K562 (cell line): ENCODE data around the gene SRC. TPM values are rescaled to one million over a fixed set of nuclear protein-coding genes. Genes with fewer than 3 reads are reported as not detected.

Experiments
- ATAC-seq: fragments of 200-7000 bp; cut with Tn5 transposase; 3 replicates; pipeline ENCODE4 v1.9.1; 2020; ENCODE audit warnings: moderate library complexity
- BruUV-seq: library from RNA; stranded (reverse); fragments of 400-500 nt; replicated peaks from 2 replicates; lab custom pipeline; 2021; lab: Mats Ljungman, UMichigan
- CTCF ChIA-PET: fragments of 300-600 bp; formaldehyde crosslinking; extraction: SDS; loops from one replicate; lab custom pipeline; 2021; ENCODE audit warnings: low intra/inter-chr PET ratio; lab: Yijun Ruan, JAX
- POLR2A ChIA-PET: fragments of 300-600, 350-650 bp; sonication (Branson Sonifier 250); formaldehyde crosslinking; extraction: SDS; loops from one replicate; lab custom pipeline; 2021; ENCODE audit warnings: antibody characterized with exemption, inconsistent platforms; lab: Yijun Ruan, JAX
- DNase-seq, 4 experiments: peaks; one replicate each; pipeline versions ENCODE4 v3.0.0 to v3.0.0-alpha.2; 2011 to 2018; ENCODE audit warnings: low spot score in 3 of 4, mixed read lengths in 3 of 4; ENCODE audit errors: extremely low read depth in 1 of 4
- FAIRE-seq: peaks from 2 replicates; lab custom pipeline; 2011; peaks lifted over from hg19 to GRCh38; lab: Jason Lieb, UNC
- H2AFZ ChIP-seq: 2 replicates; pipeline ENCODE4 v1.6.0; 2011; ENCODE audit warnings: low read depth, low read length, control low read depth, inconsistent platforms
- H3K27ac ChIP-seq: fragments of 200-600 bp; 3 replicates; pipeline ENCODE4 v1.8.0; 2011; ENCODE audit warnings: low read depth, mild to moderate bottlenecking, control low read depth, inconsistent platforms, low read length, moderate library complexity, mixed read lengths; ENCODE audit errors: extremely low read depth
- H3K27me3 ChIP-seq, 2 experiments: fragments of 300-600 bp in 1 of 2; 2 replicates in 1 of 2; 3 replicates in 1 of 2; pipeline versions ENCODE4 v1.6.0 to v1.8.0; 2011; ENCODE audit warnings: inconsistent platforms in 2 of 2, low read length in 2 of 2, mild to moderate bottlenecking in 1 of 2, mixed read lengths in 1 of 2, moderate library complexity in 1 of 2; ENCODE audit not compliant: control insufficient read depth in 2 of 2, insufficient read depth in 2 of 2
- H3K36me3 ChIP-seq: fragments of 300-600 bp; 3 replicates; pipeline ENCODE4 v1.8.0; 2011; ENCODE audit warnings: mild to moderate bottlenecking, low read length, inconsistent platforms; ENCODE audit not compliant: control insufficient read depth, insufficient read depth
- H3K4me1 ChIP-seq, 2 experiments: fragments of 200-600 bp in 1 of 2; replicated peaks in 1 of 2; 2 replicates in 1 of 2; 3 replicates in 1 of 2; pipeline versions ENCODE4 v1.5.1 to v1.8.0; 2011; ENCODE audit warnings: inconsistent platforms in 2 of 2, low read length in 2 of 2, mild to moderate bottlenecking in 1 of 2, mixed read lengths in 1 of 2, moderate library complexity in 1 of 2; ENCODE audit not compliant: control insufficient read depth in 2 of 2, insufficient read depth in 2 of 2
- H3K4me2 ChIP-seq: 2 replicates; pipeline ENCODE4 v1.6.1; 2011; ENCODE audit warnings: low read length, control low read depth, inconsistent platforms, mixed read lengths; ENCODE audit not compliant: insufficient read depth
- H3K4me3 ChIP-seq: fragments of 200-600 bp; sonication (generic), shearing (Covaris generic); 2 replicates; pipeline ENCODE4 v1.5.1; 2016; ENCODE audit warnings: control low read depth, inconsistent platforms
- H3K79me2 ChIP-seq: fragments of 200-600 bp; 3 replicates; pipeline ENCODE4 v1.8.0; 2011; ENCODE audit warnings: low read length, inconsistent platforms; ENCODE audit not compliant: control insufficient read depth, insufficient read depth
- H3K9ac ChIP-seq, 2 experiments: 2 replicates each; pipeline versions ENCODE4 v1.6.0 to v1.6.1; 2011; ENCODE audit warnings: low read depth in 2 of 2, low read length in 2 of 2, control low read depth in 1 of 2, inconsistent platforms in 1 of 2, mild to moderate bottlenecking in 1 of 2, mixed read lengths in 1 of 2; ENCODE audit not compliant: insufficient read depth in 1 of 2
- H3K9me1 ChIP-seq: one replicate; pipeline ENCODE4 v1.6.0; 2011; ENCODE audit warnings: inconsistent platforms, mild to moderate bottlenecking, low read length, moderate library complexity; ENCODE audit not compliant: control insufficient read depth, insufficient read depth
- H3K9me3 ChIP-seq: replicated peaks from 2 replicates; pipeline ENCODE4 v1.5.1; 2011; ENCODE audit warnings: low read depth, low read length, inconsistent platforms; ENCODE audit not compliant: control insufficient read depth, insufficient read depth
- H4K20me1 ChIP-seq: replicated peaks from 2 replicates; pipeline ENCODE4 v1.6.1; 2011; ENCODE audit warnings: low read length, inconsistent platforms, mixed read lengths; ENCODE audit not compliant: control insufficient read depth, insufficient read depth
- BDP1 ChIP-seq: IDR thresholded peaks from 3 replicates; pipeline ENCODE4 v1.6.1; 2011; ENCODE audit not compliant: insufficient read length, insufficient read depth
- DPF2 ChIP-seq: fragments of 450-650 bp; IDR thresholded peaks from 2 replicates; pipeline ENCODE4 v1.6.1; 2016
- EZH2 ChIP-seq: IDR thresholded peaks from 2 replicates; pipeline ENCODE4 v1.6.1; 2012; ENCODE audit warnings: low read depth, mild to moderate bottlenecking, inconsistent platforms, low read length, borderline replicate concordance
- MAFG ChIP-seq: fragments of 450-650 bp; conservative IDR thresholded peaks from 2 replicates; pipeline ENCODE4 v1.6.1; 2016; ENCODE audit warnings: missing genetic modification characterization, missing compliant biosample characterization
- RUNX1 ChIP-seq: sonication (generic); IDR thresholded peaks from 2 replicates; pipeline ENCODE4 v1.6.1; 2016; ENCODE audit warnings: antibody characterized with exemption, low read depth
- ZNF830 ChIP-seq: fragments of 250-450 bp; sonication (Bioruptor Pico); IDR thresholded peaks from 2 replicates; pipeline ENCODE4 v1.5.0; 2021; ENCODE audit warnings: mild to moderate bottlenecking
- WGBS: fragments of 100-300 bp; shearing (Covaris generic); methylation state at CpG from one replicate; pipeline ENCODE4 v1.1.6; 2016; ENCODE audit warnings: low coverage, mixed read lengths; ENCODE audit not compliant: insufficient coverage; ENCODE audit errors: missing lambda C conversion rate; 5-methylcytosine and 5-hydroxymethylcytosine counted together
- in situ Hi-C: fragments of 300-500 bp; cut with MboI; formaldehyde crosslinking; loops from 4 replicates; pipeline ENCODE4 v1.15.0; 2018; ENCODE audit warnings: inconsistent platforms, mixed read lengths
- intact Hi-C: fragments of 100-400 bp; cut with micrococcal nuclease; formaldehyde crosslinking; loops from 2 replicates; pipeline ENCODE4 v1.14.2; 2022
- polyA plus RNA-seq, 8 experiments: library from polyadenylated mRNA; depleted of rRNA in 4 of 8; stranded (reverse) in 5 of 8; unstranded in 3 of 8; fragments of >200 nt; fragmentation: Nextera tagmentation in 2 of 8; fragmentation: Illumina TruSeq in 1 of 8; extraction: Ambion mirVana in 2 of 8; extraction: Trizol in 1 of 8; gene quantifications; 2 replicates each; pipeline versions ENCODE4 v1.2.1 to v1.2.3, GENCODE V29; 2011 to 2014; ENCODE audit warnings: inconsistent platforms in 1 of 8, missing spikeins in 1 of 8
- total RNA-seq, 7 experiments: library from RNA; depleted of rRNA in 6 of 7; stranded (reverse); fragments of >200 nt in 6 of 7; fragmentation: Illumina TruSeq in 2 of 7; extraction: Trizol in 2 of 7; gene quantifications; 2 replicates each; pipeline versions ENCODE4 v1.2.1 to v1.2.3, GENCODE V29; 2011 to 2021; ENCODE audit warnings: low replicate concordance in 1 of 7
- TF ChIP-seq, protein P1 (sequence below): fragments of 250-450 bp; sonication (Bioruptor Pico); IDR thresholded peaks from 2 replicates; pipeline ENCODE4 v1.5.0; 2021
- TF ChIP-seq, protein P2 (sequence below): fragments of 250-450 bp; sonication (Bioruptor Pico); IDR thresholded peaks from 2 replicates; pipeline ENCODE4 v1.9.0; 2021; ENCODE audit warnings: mild to moderate bottlenecking, inconsistent platforms
- TF ChIP-seq, protein P3 (sequence below): fragments of 450-650 bp; IDR thresholded peaks from 2 replicates; pipeline ENCODE4 v1.6.1; 2016; ENCODE audit warnings: missing biosample characterization, missing genetic modification characterization

Gene SRC
- total and polyA plus RNA-seq, 9 of the 15 experiments (the other 6 are each of a cell fraction or from before 2014, with no cell fraction given): 0.06 to 8.5 (median 3.1) TPM

DNA sequence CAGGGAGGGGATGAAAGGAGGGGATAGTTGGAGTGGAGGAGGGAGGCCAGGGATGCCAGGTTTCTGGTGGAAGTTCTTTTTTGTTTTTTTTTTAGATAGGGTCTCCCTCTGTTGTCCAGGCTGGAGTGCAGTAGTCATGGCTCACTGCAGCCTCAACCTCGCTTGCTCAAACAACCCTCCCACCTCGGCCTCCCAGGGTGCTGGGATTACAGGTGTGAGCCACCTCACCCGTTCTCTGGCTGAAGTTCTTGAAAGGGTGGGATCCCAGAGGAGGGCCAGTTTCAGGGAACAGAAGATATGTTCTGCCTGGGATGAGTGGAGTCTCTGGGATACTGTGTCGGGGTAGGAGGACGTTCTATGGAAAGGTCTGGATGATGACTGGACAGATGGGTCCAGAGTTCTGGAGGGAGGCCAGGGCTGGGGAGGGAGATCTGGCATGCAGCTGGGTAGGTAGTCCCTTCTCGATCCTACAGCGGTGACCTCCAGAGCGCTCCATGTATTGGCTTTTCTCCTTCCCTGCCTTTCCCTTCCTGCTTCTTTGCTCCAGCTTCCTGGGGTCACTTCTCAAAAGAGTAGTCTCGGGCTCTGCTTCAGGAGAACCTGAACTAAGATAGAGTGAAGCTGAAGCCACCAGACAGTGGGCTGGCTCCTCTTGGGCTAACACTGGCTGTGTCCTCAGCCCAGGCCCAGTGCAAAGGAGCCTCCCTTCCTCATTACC is 12.7 kb upstream of the SRC start:
- intact Hi-C loops: loop anchor here (5.0 kb wide), 1 partner anchor 46 kb away; the partner anchor contains the start of gene MANBAL
- in situ Hi-C loops: no loop called here
- Histone ChIP-seq H3K27me3 (no peaks in the 10 kb centered on the region), H2AFZ (no peak overlapping the region), H3K4me3 (no peak overlapping the region), H3K4me1 (peaks cover 22 to 24% of the 10 kb centered on the region in 2 experiments), H3K9me3 (no peaks in the 10 kb centered on the region), H3K9me1 (no peaks in the 10 kb centered on the region), H3K79me2 (no peaks in the 10 kb centered on the region), H3K9ac (0 out of 4 replicates have a peak overlapping the region, but pooled peaks of 1 of the 2 experiments have one; percentile 31), H3K4me2 (no peak overlapping the region), H4K20me1 (no peaks in the 10 kb centered on the region), H3K27ac (no peak overlapping the region), H3K36me3 (no peaks in the 10 kb centered on the region)
- no peak for TF ChIP-seq RUNX1
- TF ChIP-seq, protein P1, sequence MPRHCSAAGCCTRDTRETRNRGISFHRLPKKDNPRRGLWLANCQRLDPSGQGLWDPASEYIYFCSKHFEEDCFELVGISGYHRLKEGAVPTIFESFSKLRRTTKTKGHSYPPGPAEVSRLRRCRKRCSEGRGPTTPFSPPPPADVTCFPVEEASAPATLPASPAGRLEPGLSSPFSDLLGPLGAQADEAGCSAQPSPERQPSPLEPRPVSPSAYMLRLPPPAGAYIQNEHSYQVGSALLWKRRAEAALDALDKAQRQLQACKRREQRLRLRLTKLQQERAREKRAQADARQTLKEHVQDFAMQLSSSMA: no peak
- no peak for TF ChIP-seq MAFG (tag)
- TF ChIP-seq, protein P2, sequence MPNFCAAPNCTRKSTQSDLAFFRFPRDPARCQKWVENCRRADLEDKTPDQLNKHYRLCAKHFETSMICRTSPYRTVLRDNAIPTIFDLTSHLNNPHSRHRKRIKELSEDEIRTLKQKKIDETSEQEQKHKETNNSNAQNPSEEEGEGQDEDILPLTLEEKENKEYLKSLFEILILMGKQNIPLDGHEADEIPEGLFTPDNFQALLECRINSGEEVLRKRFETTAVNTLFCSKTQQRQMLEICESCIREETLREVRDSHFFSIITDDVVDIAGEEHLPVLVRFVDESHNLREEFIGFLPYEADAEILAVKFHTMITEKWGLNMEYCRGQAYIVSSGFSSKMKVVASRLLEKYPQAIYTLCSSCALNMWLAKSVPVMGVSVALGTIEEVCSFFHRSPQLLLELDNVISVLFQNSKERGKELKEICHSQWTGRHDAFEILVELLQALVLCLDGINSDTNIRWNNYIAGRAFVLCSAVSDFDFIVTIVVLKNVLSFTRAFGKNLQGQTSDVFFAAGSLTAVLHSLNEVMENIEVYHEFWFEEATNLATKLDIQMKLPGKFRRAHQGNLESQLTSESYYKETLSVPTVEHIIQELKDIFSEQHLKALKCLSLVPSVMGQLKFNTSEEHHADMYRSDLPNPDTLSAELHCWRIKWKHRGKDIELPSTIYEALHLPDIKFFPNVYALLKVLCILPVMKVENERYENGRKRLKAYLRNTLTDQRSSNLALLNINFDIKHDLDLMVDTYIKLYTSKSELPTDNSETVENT (CRISPR knock-in tag): no peak
- no peak for TF ChIP-seq EZH2
- TF ChIP-seq, protein P3, sequence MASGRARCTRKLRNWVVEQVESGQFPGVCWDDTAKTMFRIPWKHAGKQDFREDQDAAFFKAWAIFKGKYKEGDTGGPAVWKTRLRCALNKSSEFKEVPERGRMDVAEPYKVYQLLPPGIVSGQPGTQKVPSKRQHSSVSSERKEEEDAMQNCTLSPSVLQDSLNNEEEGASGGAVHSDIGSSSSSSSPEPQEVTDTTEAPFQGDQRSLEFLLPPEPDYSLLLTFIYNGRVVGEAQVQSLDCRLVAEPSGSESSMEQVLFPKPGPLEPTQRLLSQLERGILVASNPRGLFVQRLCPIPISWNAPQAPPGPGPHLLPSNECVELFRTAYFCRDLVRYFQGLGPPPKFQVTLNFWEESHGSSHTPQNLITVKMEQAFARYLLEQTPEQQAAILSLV (tag): no peak
- TF ChIP-seq BDP1: no peak
- no peak for TF ChIP-seq ZNF830 (CRISPR knock-in tag)
- no peak for TF ChIP-seq DPF2
- DNase-seq (no peak), ATAC-seq (no peak), FAIRE-seq (no peak)
- POLR2A ChIA-PET: interaction anchor here (1.6 kb wide), 1 partner anchor 11 kb away, joined by 5 read pairs; no protein-coding TSS in a partner anchor
- CTCF ChIA-PET: no interaction called here
- no TSS peak for BruUV-seq
- WGBS: 65% methylated on average over 9 of the region's 9 CpGs
